ENCODE measurements around the gene METTL16. TPM values are rescaled to one million over a fixed set of nuclear protein-coding genes. Genes with fewer than 3 reads are reported as not detected.

The METTL16 gene
- total and polyA plus RNA-seq, 2 of the 8 experiments (the other 6 are each of a cell fraction or from before 2014, with no cell fraction given): 22.8 to 59.4 TPM

DNA sequence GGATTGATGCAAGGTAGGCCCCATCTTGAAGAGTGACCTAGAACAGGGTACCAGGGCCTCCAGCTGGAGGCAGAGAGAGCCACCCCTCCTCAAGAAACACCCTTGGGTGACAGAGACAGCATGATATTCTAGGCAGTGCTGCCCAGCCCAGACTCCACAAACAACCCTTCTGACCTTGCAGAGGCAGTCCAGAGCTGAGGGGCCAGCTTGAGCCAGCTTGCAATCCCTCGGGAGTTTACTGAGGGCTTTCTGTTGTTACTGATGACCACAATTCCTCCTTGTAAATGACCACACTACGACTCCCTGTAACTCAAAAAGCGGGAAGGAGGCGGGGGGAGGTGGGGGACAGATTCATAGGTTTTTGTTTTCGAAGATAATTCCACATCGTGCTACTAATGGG lies 92.2 kb downstream of the METTL16 start:
- TF ChIP-seq SP4 (IDR thresholded peaks at IDR 0.05; ENCODE audit: low read length): no peak
- TF ChIP-seq CHD2 (IDR thresholded peaks at IDR 0.05; ENCODE audit: low read length): no peak
- no peak for TF ChIP-seq SP2 (IDR thresholded peaks at IDR 0.05; ENCODE audit: low read length)
- no peak for TF ChIP-seq KDM5A (IDR thresholded peaks at IDR 0.05; ENCODE audit: low read length)
- TF ChIP-seq EP300 (IDR thresholded peaks at IDR 0.05; ENCODE audit: borderline replicate concordance in 1 of 2, low read depth in 2 of 2, low read length in 2 of 2): no peak
- TF ChIP-seq, protein P1, sequence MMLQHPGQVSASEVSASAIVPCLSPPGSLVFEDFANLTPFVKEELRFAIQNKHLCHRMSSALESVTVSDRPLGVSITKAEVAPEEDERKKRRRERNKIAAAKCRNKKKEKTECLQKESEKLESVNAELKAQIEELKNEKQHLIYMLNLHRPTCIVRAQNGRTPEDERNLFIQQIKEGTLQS (IDR thresholded peaks at IDR 0.05; ENCODE audit: insufficient read depth, low read depth, low read length): no peak
- TF ChIP-seq POLR2AphosphoS5 (IDR thresholded peaks at IDR 0.05; ENCODE audit: low read depth, low read length): no peak
- TF ChIP-seq CBX5 (IDR thresholded peaks at IDR 0.05; ENCODE audit: low read depth, low read length): no peak
- TF ChIP-seq HDAC2 (IDR thresholded peaks at IDR 0.05; ENCODE audit: borderline replicate concordance in 1 of 2, low read depth in 2 of 2, low read length in 2 of 2): no peak
- TF ChIP-seq GTF2F1 (IDR thresholded peaks at IDR 0.05; ENCODE audit: borderline replicate concordance, low read depth, low read length): no peak
- TF ChIP-seq TEAD4 (IDR thresholded peaks at IDR 0.05; ENCODE audit: low read depth, low read length): no peak
- no peak overlapping the region for H3K27ac ChIP-seq (ENCODE audit: low read depth, low read length)
- H4K8ac ChIP-seq (ENCODE audit: extremely low read depth, insufficient read depth, low read length): no peak overlapping the region
- peaks cover 6 to 30% (median 15%) of the 10 kb centered on the region in 4 experiments; a peak in 6 of 8 replicates for H3K36me3 ChIP-seq (ENCODE audit: control insufficient read depth in 2 of 4, insufficient read depth in 4 of 4, low read length in 3 of 4)
- H3K18ac ChIP-seq (ENCODE audit: extremely low read depth, low read length): no peak overlapping the region
- H2BK12ac ChIP-seq (ENCODE audit: low read depth, low read length): no peak overlapping the region
- no peak overlapping the region for H3K14ac ChIP-seq (ENCODE audit: insufficient read length)
- no peak overlapping the region for H4K91ac ChIP-seq (replicated peaks; ENCODE audit: insufficient read length, low read length)
- no peak overlapping the region for H3K4me3 ChIP-seq (ENCODE audit: extremely low read depth in 1 of 4, insufficient read depth in 2 of 4, low read depth in 3 of 4, low read length in 4 of 4)
- H3K56ac ChIP-seq (replicated peaks; ENCODE audit: insufficient read length, low read depth, low read length): no peak overlapping the region
- H2BK5ac ChIP-seq (ENCODE audit: low read depth, low read length): no peak overlapping the region
- whole genome bisulfite sequencing, 2 experiments (ENCODE audit: extremely low coverage in 1 of 2, insufficient coverage in 1 of 2, insufficient read length in 1 of 2, insufficient replicate concordance in 2 of 2, low coverage in 1 of 2, low lambda C conversion rate in 2 of 2, missing lambda C conversion rate in 1 of 2): 91% methylated on average over 6 of the region's 6 CpGs; no CpG with 5 or more reads in 1 of the 2 experiments
- ChIA-PET POLR2A (ENCODE audit: partially characterized antibody) (interaction anchor here (1.1 to 1.9 kb wide), 4 partner anchors 18 to 36 kb away, joined by 3 to 6 read pairs (median 3); no protein-coding TSS in a partner anchor), CTCF (ENCODE audit: partially characterized antibody) (interaction anchor here (0.7 to 8.3 kb wide), 8 partner anchors 13 to 93 kb away, joined by 3 to 216 read pairs (median 4); no protein-coding TSS in a partner anchor)
- no peaks in the 10 kb centered on the region for H3K79me2 ChIP-seq (ENCODE audit: control insufficient read depth in 1 of 2, insufficient read depth in 2 of 2, low read length in 2 of 2)
- H3K9me3 ChIP-seq (ENCODE audit: insufficient read depth in 2 of 2, low read depth in 1 of 2, low read length in 1 of 2): no peaks in the 10 kb centered on the region
- H3K23me2 ChIP-seq (ENCODE audit: low read depth, low read length): no peaks in the 10 kb centered on the region
- H3K4me1 ChIP-seq (replicated peaks in 1 of 4; ENCODE audit: control insufficient read depth in 3 of 4, insufficient read depth in 4 of 4, low read length in 3 of 4): no peaks in the 10 kb centered on the region
- H4K20me1 ChIP-seq (replicated peaks in 1 of 2; ENCODE audit: control insufficient read depth in 1 of 2, insufficient read depth in 2 of 2, low read length in 2 of 2): peaks cover 4 to 5% of the 10 kb centered on the region in 2 experiments
- no peak overlapping the region for H3K9ac ChIP-seq (replicated peaks in 1 of 4; ENCODE audit: extremely low read depth in 1 of 4, low read depth in 3 of 4, low read length in 3 of 4)
- no peak overlapping the region for H3K23ac ChIP-seq (ENCODE audit: insufficient read length)
- no peak overlapping the region for H2BK20ac ChIP-seq (ENCODE audit: low read length)
- no peak overlapping the region for H2BK120ac ChIP-seq (replicated peaks; ENCODE audit: low read depth, low read length)
- no peak overlapping the region for H2BK15ac ChIP-seq (ENCODE audit: low read length)
- no peak overlapping the region for H2AFZ ChIP-seq (ENCODE audit: low read length)
- no peak overlapping the region for H3K4me2 ChIP-seq (ENCODE audit: insufficient read depth in 1 of 2, low read depth in 2 of 2, low read length in 2 of 2)
- H3K27me3 ChIP-seq (replicated peaks in 1 of 4; ENCODE audit: control insufficient read depth in 3 of 4, extremely low read depth in 1 of 4, insufficient read depth in 3 of 4, low read length in 3 of 4): no peaks in the 10 kb centered on the region
- peaks cover 3% of the 10 kb centered on the region; the same call in 1 of the 2 replicates for H3K79me1 ChIP-seq (ENCODE audit: low read depth, low read length)
- H4K5ac ChIP-seq (ENCODE audit: insufficient read length, low read depth, low read length): no peak overlapping the region
- no peak for FAIRE-seq
- DNase-seq (ENCODE audit: low read depth in 1 of 2, low spot score in 2 of 2): no peak
- no peak overlapping the region for H2AK5ac ChIP-seq (ENCODE audit: low read depth, low read length)
- no peak overlapping the region for H3K4ac ChIP-seq (replicated peaks; ENCODE audit: insufficient read length, low read depth, low read length)
